ENCODE data around the gene PPP1R15A. TPM values are rescaled to one million over a fixed set of nuclear protein-coding genes. Genes with fewer than 3 reads are reported as not detected.
"Not testable (repeated sequence)": the region's sequence is repeated elsewhere in the genome, so short reads cannot be mapped to it uniquely, and the experiment has no call there.

The PPP1R15A gene
- total and polyA plus RNA-seq, 7 experiments from 2014 or later, result 23.0 to 1,030 (median 66.8) TPM

GRCh38 chr19:48871471-48872181 is 595 bp upstream of the PPP1R15A start:
- H3K4me1 ChIP-seq (ENCODE audit: control insufficient read depth in 2 of 2, insufficient read depth in 2 of 2, low read length in 2 of 2), result peaks cover 34 to 36% of the 10 kb centered on the region in 2 donors
- CTCF ChIA-PET, result interaction anchor here (1.1 to 4.9 kb wide), 2 partner anchors 28 to 99 kb away, joined by 4 to 16 read pairs; partner anchors contain the start of gene NUCB1
- POLR2A ChIA-PET, result interaction anchor here (0.6 to 2.3 kb wide), 12 partner anchors 10 to 122 kb away, joined by 3 to 12 read pairs (median 4); partner anchors contain the start of genes NUCB1 and RUVBL2
- peaks cover 31 to 48% (median 41%) of the 10 kb centered on the region in 7 donors for H3K4me1 Mint-ChIP-seq
- H3K27ac ChIP-seq (ENCODE audit: low read depth, low read length), result peak overlapping the region; percentile 99
- H3K4me3 Mint-ChIP-seq, result peak overlapping the region; percentile 94 to 100 (median 98)
- not testable (repeated sequence) for H3K27me3 ChIP-seq (ENCODE audit: control insufficient read depth in 2 of 2, insufficient read depth in 2 of 2, low read length in 2 of 2); ATAC-seq; H3K9me3 ChIP-seq (ENCODE audit: control insufficient read depth in 2 of 3, low read length in 3 of 3); DNase-seq
- H3K4me3 ChIP-seq (ENCODE audit: low read length), result peak overlapping the region; percentile 86
- H3K36me3 Mint-ChIP-seq, result peaks cover 0 to 32% (median 13%) of the 10 kb centered on the region in 5 donors
- peaks cover 0 to 33% (median 0%) of the 10 kb centered on the region in 3 experiments for H3K36me3 ChIP-seq (ENCODE audit: control insufficient read depth in 2 of 3, insufficient read depth in 3 of 3, low read length in 3 of 3)
- peaks cover 0 to 12% (median 0%) of the 10 kb centered on the region in 11 donors for H3K9me3 Mint-ChIP-seq
- intact Hi-C loops (cut with micrococcal nuclease), result loop anchor here (1.0 to 5.0 kb wide), 10 partner anchors 13 to 1759 kb away; partner anchors contain the start of genes DHDH (in 2 of the 2), FTL (in 1 of the 2), GYS1 (in 1 of the 2) and PNKP (in 1 of the 2)
- H3K27ac Mint-ChIP-seq, result peak overlapping the region; percentile 94 to 100 (median 99)
- H3K27me3 Mint-ChIP-seq, result peaks cover 0 to 19% (median 0%) of the 10 kb centered on the region in 5 donors

GRCh38 chr19:48872884-48873475 is 759 bp downstream of the PPP1R15A start:
- Mint-ChIP-seq H3K27me3 (peaks cover 0 to 12% (median 0%) of the 10 kb centered on the region in 5 donors), H3K4me1 (peaks cover 30 to 57% (median 41%) of the 10 kb centered on the region in 7 donors), H3K36me3 (peaks cover 0 to 37% (median 13%) of the 10 kb centered on the region in 5 donors), H3K9me3 (peaks cover 0 to 12% (median 0%) of the 10 kb centered on the region in 11 donors), H3K4me3 (peak overlapping the region; percentile 94 to 100 (median 98)), H3K27ac (peak overlapping the region; percentile 94 to 100 (median 99))
- intact Hi-C loops (cut with micrococcal nuclease), result loop anchor here (1.0 to 5.0 kb wide), 13 partner anchors 15 to 1760 kb away; partner anchors contain the start of genes DHDH (in 2 of the 2), FTL (in 2 of the 2), BAX (in 1 of the 2) and DBP (in 1 of the 2)
- H3K27me3 ChIP-seq (ENCODE audit: control insufficient read depth in 2 of 2, insufficient read depth in 2 of 2, low read length in 2 of 2), result no peaks in the 10 kb centered on the region
- ATAC-seq (peak; percentile 49), DNase-seq (peak; percentile 57 to 89 (median 83))
- peak overlapping the region; percentile 86 for H3K4me3 ChIP-seq (ENCODE audit: low read length)
- peak overlapping the region; percentile 99 for H3K27ac ChIP-seq (ENCODE audit: low read depth, low read length)
- peaks cover 34 to 36% of the 10 kb centered on the region in 2 donors for H3K4me1 ChIP-seq (ENCODE audit: control insufficient read depth in 2 of 2, insufficient read depth in 2 of 2, low read length in 2 of 2)
- ChIA-PET POLR2A (interaction anchor here (0.7 to 3.3 kb wide), 13 partner anchors 9 to 228 kb away, joined by 3 to 13 read pairs (median 5); partner anchors contain the start of genes DHDH, NUCB1 and RUVBL2), CTCF (interaction anchor here (4.9 kb wide), 1 partner anchor 98 kb away, joined by 16 read pairs; no protein-coding TSS in a partner anchor)
- H3K9me3 ChIP-seq (ENCODE audit: control insufficient read depth in 2 of 3, low read length in 3 of 3), result no peaks in the 10 kb centered on the region
- H3K36me3 ChIP-seq (ENCODE audit: control insufficient read depth in 2 of 3, insufficient read depth in 3 of 3, low read length in 3 of 3), result peaks cover 0 to 33% (median 0%) of the 10 kb centered on the region in 3 experiments

GRCh38 chr19:48873476-48874302 is 1.5 kb downstream of the PPP1R15A start:
- peak overlapping the region; percentile 94 to 100 (median 98) for H3K4me3 Mint-ChIP-seq
- peaks cover 0 to 15% (median 0%) of the 10 kb centered on the region in 11 donors for H3K9me3 Mint-ChIP-seq
- POLR2A ChIA-PET, result interaction anchor here (0.6 to 3.3 kb wide), 13 partner anchors 22 to 228 kb away, joined by 3 to 13 read pairs (median 4); partner anchors contain the start of genes DHDH, FTL, NUCB1 and RUVBL2
- CTCF ChIA-PET, result interaction anchor here (0.7 to 4.9 kb wide), 2 partner anchors 27 to 97 kb away, joined by 3 to 16 read pairs; no protein-coding TSS in a partner anchor
- peaks cover 0 to 41% (median 13%) of the 10 kb centered on the region in 5 donors for H3K36me3 Mint-ChIP-seq
- H3K27ac Mint-ChIP-seq, result peak overlapping the region; percentile 94 to 100 (median 99)
- Histone ChIP-seq H3K4me3 (ENCODE audit: low read length) (peak overlapping the region; percentile 86), H3K9me3 (ENCODE audit: control insufficient read depth in 2 of 3, low read length in 3 of 3) (no peaks in the 10 kb centered on the region), H3K4me1 (ENCODE audit: control insufficient read depth in 2 of 2, insufficient read depth in 2 of 2, low read length in 2 of 2) (peaks cover 34 to 36% of the 10 kb centered on the region in 2 donors), H3K27ac (ENCODE audit: low read depth, low read length) (peak overlapping the region; percentile 99), H3K27me3 (ENCODE audit: control insufficient read depth in 2 of 2, insufficient read depth in 2 of 2, low read length in 2 of 2) (no peaks in the 10 kb centered on the region), H3K36me3 (ENCODE audit: control insufficient read depth in 2 of 3, insufficient read depth in 3 of 3, low read length in 3 of 3) (peaks cover 0 to 33% (median 0%) of the 10 kb centered on the region in 3 experiments)
- H3K27me3 Mint-ChIP-seq, result peaks cover 0 to 8% (median 0%) of the 10 kb centered on the region in 5 donors
- ATAC-seq (no peak), DNase-seq (peak in 5 of 9 donors; percentile 21 to 36 (median 28))
- intact Hi-C loops (cut with micrococcal nuclease), result loop anchor here (1.0 to 5.0 kb wide), 11 partner anchors 59 to 1761 kb away; partner anchors contain the start of genes BAX (in 2 of the 2), FTL (in 2 of the 2), DBP (in 1 of the 2) and DHDH (in 1 of the 2)
- peaks cover 26 to 60% (median 41%) of the 10 kb centered on the region in 7 donors for H3K4me1 Mint-ChIP-seq

- ChIA-PET POLR2A (interaction anchor here (0.6 to 3.3 kb wide), 13 partner anchors 21 to 239 kb away, joined by 3 to 13 read pairs (median 5); partner anchors contain the start of genes FTL and NUCB1), CTCF (interaction anchor here (0.6 to 4.9 kb wide), 4 partner anchors 19 to 220 kb away, joined by 3 to 16 read pairs (median 4); no protein-coding TSS in a partner anchor)
- Histone ChIP-seq H3K4me3 (ENCODE audit: low read length) (no peak overlapping the region), H3K27me3 (ENCODE audit: control insufficient read depth in 2 of 2, insufficient read depth in 2 of 2, low read length in 2 of 2) (no peaks in the 10 kb centered on the region), H3K36me3 (ENCODE audit: control insufficient read depth in 2 of 3, insufficient read depth in 3 of 3, low read length in 3 of 3) (peaks cover 0 to 33% (median 0%) of the 10 kb centered on the region in 3 experiments), H3K4me1 (ENCODE audit: control insufficient read depth in 2 of 2, insufficient read depth in 2 of 2, low read length in 2 of 2) (peaks cover 34 to 36% of the 10 kb centered on the region in 2 donors), H3K9me3 (ENCODE audit: control insufficient read depth in 2 of 3, low read length in 3 of 3) (no peaks in the 10 kb centered on the region), H3K27ac (ENCODE audit: low read depth, low read length) (peak overlapping the region; percentile 99)
- Mint-ChIP-seq H3K27ac (peak overlapping the region; percentile 94 to 100 (median 99)), H3K4me3 (peak overlapping the region; percentile 94 to 100 (median 98)), H3K36me3 (peaks cover 0 to 43% (median 13%) of the 10 kb centered on the region in 5 donors), H3K27me3 (peaks cover 0 to 8% (median 0%) of the 10 kb centered on the region in 5 donors), H3K9me3 (peaks cover 0 to 15% (median 0%) of the 10 kb centered on the region in 11 donors), H3K4me1 (peaks cover 26 to 61% (median 41%) of the 10 kb centered on the region in 7 donors)
- ATAC-seq (peak; percentile 1), DNase-seq (peak in 4 of 9 donors; percentile 24 to 43 (median 36))
- intact Hi-C loops (cut with micrococcal nuclease), result loop anchor here (1.0 to 5.0 kb wide), 4 partner anchors 26 to 119 kb away; partner anchors contain the start of genes NUCB1 (in 2 of the 2), BAX (in 1 of the 2), DHDH (in 1 of the 2) and GYS1 (in 1 of the 2)
Observed at GRCh38 chr19:48874303-48875135, 2.3 kb downstream of the PPP1R15A start.

Measured in naive thymus-derived CD4-positive, alpha-beta T cell (primary cell).